H1 (cell line): Measurements from ENCODE around the gene FDPS.

ENCODE experiments used
- CREB1 ChIP-seq: IDR thresholded peaks from 2 replicates; pipeline ENCODE4 v1.6.1; 2012; ENCODE audit warnings: inconsistent platforms
- JUN ChIP-seq: IDR thresholded peaks from 2 replicates; pipeline ENCODE4 v1.6.1; 2011; ENCODE audit warnings: low read depth, mild to moderate bottlenecking, improper control_type of control experiment, low read length
- KDM1A ChIP-seq: fragments of 200-600, 300-600 bp; sonication (generic); IDR thresholded peaks from 2 replicates; pipeline ENCODE4 v1.7.1; 2016; ENCODE audit warnings: mild to moderate bottlenecking, low read length, borderline replicate concordance
- PHF8 ChIP-seq: fragments of 200-600 bp; sonication (generic); conservative IDR thresholded peaks from 2 replicates; pipeline ENCODE4 v1.7.1; 2012; ENCODE audit warnings: low read depth, mild to moderate bottlenecking, inconsistent platforms, low read length, moderate library complexity
- POLR2A ChIP-seq, 2 experiments: IDR thresholded peaks; 1 replicate in 1 of 2; 2 replicates in 1 of 2; pipeline ENCODE4 v1.6.1; 2011; ENCODE audit warnings: low read depth in 2 of 2, low read length in 2 of 2, mild to moderate bottlenecking in 2 of 2; ENCODE audit errors: control extremely low read depth in 1 of 2
- POLR2AphosphoS5 ChIP-seq: IDR thresholded peaks from 2 replicates; pipeline ENCODE4 v1.6.1; 2011; ENCODE audit warnings: low read depth, low read length
- RFX5 ChIP-seq: IDR thresholded peaks from 2 replicates; pipeline ENCODE4 v1.6.1; 2011; ENCODE audit warnings: low read depth, low read length, improper control_type of control experiment, borderline replicate concordance
- RXRA ChIP-seq: IDR thresholded peaks from 2 replicates; pipeline ENCODE4 v1.6.1; 2011; ENCODE audit warnings: low read depth, mild to moderate bottlenecking, low read length, moderate library complexity; ENCODE audit not compliant: insufficient read depth
- YY1 ChIP-seq: IDR thresholded peaks from 2 replicates; pipeline ENCODE4 v1.6.1; 2011; ENCODE audit warnings: low read depth, mild to moderate bottlenecking, low read length
- TF ChIP-seq, protein P1 (sequence below), 3 experiments: IDR thresholded peaks; 1 replicate in 2 of 3; 2 replicates in 1 of 3; pipeline versions ENCODE4 v1.5.1 to v1.6.1; 2011; ENCODE audit warnings: low read length in 3 of 3, mild to moderate bottlenecking in 3 of 3, inconsistent platforms in 2 of 3, low read depth in 1 of 3, moderate library complexity in 1 of 3; ENCODE audit not compliant: insufficient read depth in 1 of 3; ENCODE audit errors: control extremely low read depth in 1 of 3

GRCh38 chr1:155352631-155353030 lies 44.0 kb downstream of the FDPS start:
- no peak for TF ChIP-seq RXRA
- TF ChIP-seq POLR2AphosphoS5, result no peak
- TF ChIP-seq PHF8, result no peak
- TF ChIP-seq CREB1, result no peak
- TF ChIP-seq, protein P1, sequence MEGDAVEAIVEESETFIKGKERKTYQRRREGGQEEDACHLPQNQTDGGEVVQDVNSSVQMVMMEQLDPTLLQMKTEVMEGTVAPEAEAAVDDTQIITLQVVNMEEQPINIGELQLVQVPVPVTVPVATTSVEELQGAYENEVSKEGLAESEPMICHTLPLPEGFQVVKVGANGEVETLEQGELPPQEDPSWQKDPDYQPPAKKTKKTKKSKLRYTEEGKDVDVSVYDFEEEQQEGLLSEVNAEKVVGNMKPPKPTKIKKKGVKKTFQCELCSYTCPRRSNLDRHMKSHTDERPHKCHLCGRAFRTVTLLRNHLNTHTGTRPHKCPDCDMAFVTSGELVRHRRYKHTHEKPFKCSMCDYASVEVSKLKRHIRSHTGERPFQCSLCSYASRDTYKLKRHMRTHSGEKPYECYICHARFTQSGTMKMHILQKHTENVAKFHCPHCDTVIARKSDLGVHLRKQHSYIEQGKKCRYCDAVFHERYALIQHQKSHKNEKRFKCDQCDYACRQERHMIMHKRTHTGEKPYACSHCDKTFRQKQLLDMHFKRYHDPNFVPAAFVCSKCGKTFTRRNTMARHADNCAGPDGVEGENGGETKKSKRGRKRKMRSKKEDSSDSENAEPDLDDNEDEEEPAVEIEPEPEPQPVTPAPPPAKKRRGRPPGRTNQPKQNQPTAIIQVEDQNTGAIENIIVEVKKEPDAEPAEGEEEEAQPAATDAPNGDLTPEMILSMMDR (IDR thresholded peaks at IDR 0.05; ENCODE audit: control extremely low read depth in 1 of 3, insufficient read depth in 1 of 3, low read depth in 1 of 3, low read length in 3 of 3), result no peak
- no peak for TF ChIP-seq JUN
- TF ChIP-seq POLR2A (IDR thresholded peaks at IDR 0.05; ENCODE audit: control extremely low read depth in 1 of 2, low read depth in 2 of 2, low read length in 2 of 2), result no peak
- TF ChIP-seq YY1, result no peak
- TF ChIP-seq RFX5, result no peak
- no peak for TF ChIP-seq KDM1A
